ENCODE data around the gene TANK.

The TANK gene

DNA sequence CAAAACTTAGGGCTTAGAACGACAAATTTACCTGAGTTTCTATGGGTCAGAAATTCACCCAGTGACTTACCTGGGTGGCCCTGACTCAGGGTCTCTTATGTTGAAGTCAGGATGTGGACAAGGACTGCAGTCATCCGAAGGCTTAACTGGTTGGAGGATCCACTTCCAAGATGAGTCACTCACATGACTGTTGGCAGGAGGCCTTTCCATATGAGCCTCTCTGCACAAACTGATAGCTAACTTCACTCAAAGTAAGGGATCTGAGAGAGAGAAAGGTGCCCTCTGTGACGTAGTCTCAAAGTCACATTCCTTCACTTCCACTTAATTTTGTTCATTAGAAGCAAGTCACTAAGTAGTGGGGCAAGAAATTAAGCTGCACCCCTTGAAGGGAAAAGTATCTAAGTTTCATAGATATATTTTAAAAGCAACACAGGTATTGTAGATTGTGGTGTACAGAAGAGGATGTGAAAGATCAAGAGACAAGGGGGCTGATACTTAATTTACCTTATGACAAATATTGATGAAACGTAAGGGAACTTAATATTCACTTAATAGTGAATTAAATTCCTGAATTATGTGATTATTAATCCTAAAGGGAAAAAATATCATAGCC, 48.4 kb downstream of the TANK start:
- Histone ChIP-seq H3K36me3 (ENCODE audit: insufficient read depth, low read length) (no peaks in the 10 kb centered on the region), H3K9ac (ENCODE audit: low read depth, low read length) (no peak overlapping the region), H3K9me3 (ENCODE audit: control insufficient read depth, insufficient read depth, low read length) (no peaks in the 10 kb centered on the region), H3K4me1 (ENCODE audit: insufficient read depth, low read length) (no peaks in the 10 kb centered on the region)

DNA sequence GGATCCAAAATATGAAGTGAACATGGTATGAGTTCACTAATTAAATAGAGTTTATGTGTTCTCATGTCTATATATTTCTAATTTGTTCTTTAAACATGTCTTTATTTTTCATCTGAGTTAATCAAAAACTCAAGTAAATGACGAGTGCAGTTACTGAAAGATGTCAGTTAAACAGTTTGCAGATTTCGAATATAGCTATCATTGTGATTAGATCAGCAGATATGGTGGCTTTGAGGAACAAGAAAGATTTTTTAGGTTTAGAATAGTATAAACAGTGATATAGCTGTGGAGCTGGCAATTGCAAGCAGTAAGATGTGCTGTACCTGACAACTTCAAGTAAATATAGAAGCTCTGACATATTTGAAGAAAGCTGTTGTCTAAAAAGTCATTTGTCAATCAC, 49.7 kb downstream of the TANK start:
- H3K9ac ChIP-seq (ENCODE audit: low read depth, low read length) = no peak overlapping the region
- no peaks in the 10 kb centered on the region for H3K36me3 ChIP-seq (ENCODE audit: insufficient read depth, low read length)
- H3K4me1 ChIP-seq (ENCODE audit: insufficient read depth, low read length) = no peaks in the 10 kb centered on the region
- H3K9me3 ChIP-seq (ENCODE audit: control insufficient read depth, insufficient read depth, low read length) = peaks cover 2% of the 10 kb centered on the region; the same call in 1 of the 2 replicates

DNA sequence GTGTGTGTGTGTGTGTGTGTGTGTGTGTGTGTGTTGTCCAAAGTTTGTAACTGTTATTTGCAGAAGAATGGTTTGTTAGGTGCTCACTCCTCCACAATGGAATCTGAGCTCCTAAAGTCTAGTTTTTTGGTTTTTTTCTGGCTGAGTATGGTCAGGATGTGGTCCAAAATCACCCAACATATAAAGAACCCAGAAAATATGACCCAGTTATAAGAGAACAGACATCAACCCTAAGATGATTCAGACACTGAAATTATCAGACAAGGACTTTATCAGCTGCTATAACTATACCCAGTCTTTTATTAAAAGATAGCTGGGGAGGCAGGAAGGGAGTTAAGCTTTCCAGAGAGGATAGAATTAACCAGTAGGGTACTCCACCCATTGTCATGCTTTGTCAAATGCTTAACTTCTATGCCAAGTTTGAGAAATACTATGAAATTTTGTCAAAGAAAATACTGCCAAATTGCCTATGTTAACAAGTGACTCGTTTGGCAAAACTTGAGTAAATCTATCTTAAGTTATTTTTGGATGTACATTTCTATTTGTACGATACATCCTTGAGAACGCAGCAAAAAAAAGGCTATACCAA, 57.5 kb downstream of the TANK start:
- H3K4me1 ChIP-seq (ENCODE audit: insufficient read depth, low read length) = no peaks in the 10 kb centered on the region
- no peaks in the 10 kb centered on the region for H3K36me3 ChIP-seq (ENCODE audit: insufficient read depth, low read length)
- no peak overlapping the region for H3K9ac ChIP-seq (ENCODE audit: low read depth, low read length)
- H3K9me3 ChIP-seq (ENCODE audit: control insufficient read depth, insufficient read depth, low read length) = peaks cover 2% of the 10 kb centered on the region; the same call in 1 of the 2 replicates

DNA sequence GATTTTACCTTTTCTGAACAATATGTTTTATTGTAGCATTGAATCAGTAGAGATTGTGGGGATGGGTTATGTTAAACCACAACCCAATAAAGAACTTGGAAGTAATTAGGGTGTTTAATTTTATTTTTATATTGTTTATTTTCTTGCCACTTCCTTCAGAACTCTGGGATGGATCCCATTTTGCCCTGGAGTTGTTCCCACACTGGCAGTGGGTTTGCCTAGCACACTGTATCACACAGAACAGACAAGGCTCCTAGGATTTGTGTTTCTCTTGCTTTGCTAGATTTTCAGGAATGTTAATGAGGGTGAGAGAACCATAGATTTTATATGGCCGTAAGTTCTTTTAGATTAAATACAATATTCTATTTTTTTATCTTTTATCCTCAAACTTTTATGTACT, 59.0 kb downstream of the TANK start:
- no peaks in the 10 kb centered on the region for H3K4me1 ChIP-seq (ENCODE audit: insufficient read depth, low read length)
- H3K9ac ChIP-seq (ENCODE audit: low read depth, low read length) = no peak overlapping the region
- H3K36me3 ChIP-seq (ENCODE audit: insufficient read depth, low read length) = no peaks in the 10 kb centered on the region

DNA sequence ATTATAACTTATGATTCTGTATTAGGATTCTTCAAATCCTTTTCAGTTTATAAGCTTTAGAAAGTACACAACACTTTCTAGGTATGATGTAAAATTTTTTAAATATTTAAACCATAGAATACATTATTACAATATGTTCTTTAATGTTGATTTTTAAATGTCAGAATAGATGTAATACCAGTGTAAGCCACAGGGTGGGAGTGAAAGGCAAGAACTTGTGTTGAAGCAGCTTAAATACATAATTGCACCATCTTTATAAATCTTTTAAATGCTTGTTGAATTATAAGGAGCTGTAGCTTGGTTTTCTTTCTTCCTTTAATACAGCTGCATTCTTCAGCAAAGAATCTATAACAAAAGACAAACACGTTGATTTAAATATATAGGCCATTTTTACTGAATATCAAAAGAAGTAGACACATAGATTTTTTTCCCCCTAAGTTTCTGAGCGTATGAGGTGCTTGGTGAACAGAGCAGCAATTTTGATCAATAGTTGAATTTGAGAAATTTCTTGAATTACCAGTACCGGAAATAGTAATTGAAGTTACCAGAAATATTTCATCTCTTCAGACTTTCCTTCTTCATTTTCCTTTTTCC, 63.0 kb downstream of the TANK start:
- Histone ChIP-seq H3K4me1 (ENCODE audit: insufficient read depth, low read length) (no peaks in the 10 kb centered on the region), H3K9ac (ENCODE audit: low read depth, low read length) (no peak overlapping the region), H3K9me3 (ENCODE audit: control insufficient read depth, insufficient read depth, low read length) (no peaks in the 10 kb centered on the region), H3K36me3 (ENCODE audit: insufficient read depth, low read length) (no peaks in the 10 kb centered on the region; the same call in 1 of the 2 replicates)

More for the DNA sequence above, 59.0 kb downstream of the TANK start:
- H3K9me3 ChIP-seq (ENCODE audit: control insufficient read depth, insufficient read depth, low read length) = peaks cover 2% of the 10 kb centered on the region; the same call in 1 of the 2 replicates

DNA sequence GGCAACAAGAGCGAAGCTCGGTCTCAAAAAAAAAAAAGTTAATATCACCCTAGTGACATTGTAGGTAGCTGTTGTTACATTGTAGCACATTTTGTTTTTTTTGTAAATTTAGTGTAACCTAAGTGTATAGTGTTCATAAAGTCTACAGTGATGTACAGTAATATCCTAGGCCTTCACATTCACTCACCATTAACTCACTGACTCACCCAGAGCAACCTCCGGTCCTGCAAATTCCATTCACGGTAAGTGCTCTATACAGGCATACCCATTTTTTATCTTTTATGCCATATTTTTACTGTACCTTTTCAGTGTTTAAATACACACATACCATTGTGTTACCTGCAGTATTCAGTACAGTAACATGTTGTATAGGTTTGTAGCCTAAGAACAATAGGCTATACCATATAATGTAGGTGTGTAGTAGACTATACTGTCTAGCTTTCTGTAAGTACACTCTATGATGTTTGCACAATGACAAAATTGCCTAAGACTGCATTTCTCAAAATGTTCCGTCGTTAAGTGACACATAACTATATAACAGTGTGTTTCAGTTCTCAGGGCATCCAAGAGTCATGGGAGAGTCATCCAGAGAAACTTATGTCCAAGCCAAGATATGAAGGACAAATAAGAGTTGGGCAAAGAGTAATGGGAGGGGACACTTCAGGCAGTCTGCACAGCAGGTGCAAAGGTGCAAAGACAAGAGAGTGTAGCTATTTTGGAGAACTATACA, 68.4 kb downstream of the TANK start:
- Histone ChIP-seq H3K4me1 (ENCODE audit: insufficient read depth, low read length) (no peaks in the 10 kb centered on the region), H3K36me3 (ENCODE audit: insufficient read depth, low read length) (peaks cover 5% of the 10 kb centered on the region; the same call in 1 of the 2 replicates), H3K9ac (ENCODE audit: low read depth, low read length) (no peak overlapping the region), H3K9me3 (ENCODE audit: control insufficient read depth, insufficient read depth, low read length) (no peaks in the 10 kb centered on the region)

DNA sequence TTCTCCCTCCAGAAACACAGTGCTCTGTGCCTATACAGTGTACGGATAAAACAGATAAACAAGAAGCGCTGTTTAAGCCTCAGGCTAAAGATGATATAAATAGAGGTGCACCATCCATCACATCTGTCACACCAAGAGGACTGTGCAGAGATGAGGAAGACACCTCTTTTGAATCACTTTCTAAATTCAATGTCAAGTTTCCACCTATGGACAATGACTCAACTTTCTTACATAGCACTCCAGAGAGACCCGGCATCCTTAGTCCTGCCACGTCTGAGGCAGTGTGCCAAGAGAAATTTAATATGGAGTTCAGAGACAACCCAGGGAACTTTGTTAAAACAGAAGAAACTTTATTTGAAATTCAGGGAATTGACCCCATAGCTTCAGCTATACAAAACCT, 70.7 kb downstream of the TANK start:
- no peaks in the 10 kb centered on the region for H3K9me3 ChIP-seq (ENCODE audit: control insufficient read depth, insufficient read depth, low read length)
- H3K4me1 ChIP-seq (ENCODE audit: insufficient read depth, low read length) = no peaks in the 10 kb centered on the region
- H3K9ac ChIP-seq (ENCODE audit: low read depth, low read length) = no peak overlapping the region
- H3K36me3 ChIP-seq (ENCODE audit: insufficient read depth, low read length) = peaks cover 5% of the 10 kb centered on the region; the same call in 1 of the 2 replicates

DNA sequence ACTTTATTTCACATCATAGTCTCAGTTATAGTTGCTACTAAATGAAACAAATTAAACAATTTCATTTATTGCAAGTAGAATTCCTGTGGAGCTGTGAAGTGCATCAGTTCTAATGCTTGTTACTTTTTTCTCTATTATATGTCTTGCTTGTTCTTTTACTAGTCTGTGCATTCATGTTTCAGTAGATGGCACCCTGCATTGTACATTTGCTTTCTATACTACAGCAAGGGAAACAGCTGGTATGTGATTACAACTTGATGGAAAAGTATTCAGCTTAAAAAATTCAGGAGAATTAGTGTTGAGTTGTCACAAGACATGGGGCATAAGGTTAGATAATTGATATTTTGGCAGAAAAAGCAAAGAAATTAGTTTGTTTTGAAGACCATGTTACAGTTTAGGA, 72.3 kb downstream of the TANK start:
- Histone ChIP-seq H3K9me3 (ENCODE audit: control insufficient read depth, insufficient read depth, low read length) (no peaks in the 10 kb centered on the region), H3K36me3 (ENCODE audit: insufficient read depth, low read length) (peaks cover 5% of the 10 kb centered on the region; the same call in 1 of the 2 replicates), H3K4me1 (ENCODE audit: insufficient read depth, low read length) (peaks cover 3% of the 10 kb centered on the region; the same call in 1 of the 2 replicates), H3K9ac (ENCODE audit: low read depth, low read length) (no peak overlapping the region)

DNA sequence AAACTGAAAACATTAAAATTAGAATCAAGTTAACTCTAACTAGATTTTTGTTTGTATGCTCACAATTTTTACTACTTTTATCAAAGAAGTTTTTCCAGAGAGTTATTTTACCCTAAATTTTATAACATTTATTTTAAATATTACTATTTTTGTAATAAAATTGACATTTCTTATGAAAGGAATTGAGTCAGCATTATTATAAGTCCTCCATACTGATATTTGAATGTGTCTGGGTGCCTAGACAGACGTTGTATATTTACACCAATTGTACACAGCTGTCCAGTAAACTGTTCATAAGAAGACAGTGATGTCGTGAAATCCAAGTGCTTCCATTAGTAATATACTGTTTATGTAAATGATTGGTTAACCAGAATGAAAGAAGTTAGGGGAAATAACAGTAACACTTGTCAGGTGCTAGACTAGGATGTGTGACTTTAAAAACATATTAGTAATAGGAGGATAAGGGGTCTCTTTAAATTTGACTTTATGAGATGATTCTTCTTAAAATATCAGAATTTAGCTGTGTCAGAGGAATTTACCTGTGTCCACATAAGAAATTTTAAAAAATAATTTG, 73.7 kb downstream of the TANK start:
- Histone ChIP-seq H3K4me1 (ENCODE audit: insufficient read depth, low read length) (peaks cover 3% of the 10 kb centered on the region; the same call in 1 of the 2 replicates), H3K9ac (ENCODE audit: low read depth, low read length) (no peak overlapping the region), H3K36me3 (ENCODE audit: insufficient read depth, low read length) (peaks cover 5% of the 10 kb centered on the region; the same call in 1 of the 2 replicates), H3K9me3 (ENCODE audit: control insufficient read depth, insufficient read depth, low read length) (no peaks in the 10 kb centered on the region)

DNA sequence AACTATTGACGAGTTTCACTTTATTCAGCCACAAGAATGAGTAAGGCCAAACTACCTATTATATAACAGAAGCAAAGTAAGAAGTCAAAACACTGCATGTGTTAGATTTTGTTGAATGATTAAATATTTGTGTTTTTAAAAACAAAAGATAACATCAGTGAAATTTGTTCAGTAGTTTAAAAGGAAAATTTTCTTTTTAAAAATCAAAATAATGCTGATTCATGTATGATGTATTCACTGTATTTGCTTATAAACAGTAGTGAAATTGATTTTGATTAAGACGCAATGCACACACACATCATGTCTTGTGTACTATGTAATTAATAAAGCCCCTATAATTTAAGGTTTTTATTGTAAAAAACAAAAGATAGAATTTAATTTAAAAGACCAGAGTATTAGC, 74.4 kb downstream of the TANK start:
- Histone ChIP-seq H3K9ac (ENCODE audit: low read depth, low read length) (no peak overlapping the region), H3K4me1 (ENCODE audit: insufficient read depth, low read length) (peaks cover 3% of the 10 kb centered on the region; the same call in 1 of the 2 replicates), H3K36me3 (ENCODE audit: insufficient read depth, low read length) (peaks cover 5% of the 10 kb centered on the region; the same call in 1 of the 2 replicates), H3K9me3 (ENCODE audit: control insufficient read depth, insufficient read depth, low read length) (no peaks in the 10 kb centered on the region)

DNA sequence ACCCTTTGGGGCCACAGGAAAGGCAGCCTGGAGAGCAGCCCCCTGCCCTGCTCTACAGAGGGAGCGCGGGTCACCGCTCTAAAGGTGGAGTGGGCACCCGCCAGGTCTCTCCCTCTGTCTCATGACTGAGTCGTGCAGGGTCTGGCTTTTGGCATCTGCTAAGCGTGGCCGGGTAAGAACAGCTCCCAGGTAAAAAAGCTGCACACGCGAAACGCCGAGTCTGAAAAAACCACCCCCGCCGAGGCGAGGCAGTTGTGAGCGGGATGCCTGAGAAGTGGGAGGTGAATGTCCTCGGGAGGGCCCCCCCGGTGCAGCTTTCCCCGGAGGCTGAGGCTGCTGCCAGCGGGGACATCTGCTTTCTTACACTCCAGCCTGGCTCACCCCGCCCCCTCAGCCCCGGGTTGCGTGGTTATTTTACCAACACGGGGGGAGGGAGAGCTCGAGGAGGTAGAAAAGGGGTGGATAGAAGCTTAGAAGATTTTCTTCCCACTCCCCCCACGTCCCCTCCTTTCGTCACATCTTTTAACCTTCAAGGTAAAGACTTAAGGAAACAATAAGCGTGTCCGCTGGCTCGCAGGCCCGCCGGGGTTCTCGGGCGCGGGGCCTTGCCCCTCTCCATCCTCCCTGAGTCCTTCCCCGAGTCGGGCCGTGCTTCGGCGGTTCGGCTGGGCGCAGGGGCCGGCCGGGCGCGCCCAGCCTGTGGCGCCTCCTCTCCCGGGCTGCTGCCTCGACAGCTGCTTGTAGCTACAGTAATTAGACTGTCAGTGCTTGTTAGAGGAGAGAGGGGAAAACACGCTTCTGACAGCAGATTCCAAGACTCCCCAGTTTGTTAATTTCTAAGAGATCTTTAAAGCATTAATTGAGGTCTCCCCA, 77.4 kb downstream of the TANK start:
- Histone ChIP-seq H3K4me1 (ENCODE audit: insufficient read depth, low read length) (peaks cover 3% of the 10 kb centered on the region; the same call in 1 of the 2 replicates), H3K36me3 (ENCODE audit: insufficient read depth, low read length) (no peaks in the 10 kb centered on the region), H3K9me3 (ENCODE audit: control insufficient read depth, insufficient read depth, low read length) (no peaks in the 10 kb centered on the region), H3K9ac (ENCODE audit: low read depth, low read length) (peak overlapping the region; percentile 84; the same call in 1 of the 2 replicates)

DNA sequence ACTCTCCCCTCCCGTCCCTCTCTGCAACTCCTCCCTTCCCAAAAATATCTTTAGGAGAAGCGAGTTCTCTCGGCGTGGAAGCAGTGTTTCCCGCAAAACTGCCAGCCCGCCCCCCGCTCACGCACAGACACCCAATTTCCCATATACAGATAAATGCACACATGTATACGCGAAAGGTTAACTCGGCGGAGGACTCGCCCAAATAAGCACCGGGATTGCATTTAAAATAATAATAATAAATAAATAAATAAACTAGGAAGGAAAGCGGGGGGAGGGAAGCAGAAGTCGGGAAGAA, 78.0 kb downstream of the TANK start:
- Histone ChIP-seq H3K4me1 (ENCODE audit: insufficient read depth, low read length) (peaks cover 3% of the 10 kb centered on the region; the same call in 1 of the 2 replicates), H3K9me3 (ENCODE audit: control insufficient read depth, insufficient read depth, low read length) (no peaks in the 10 kb centered on the region), H3K36me3 (ENCODE audit: insufficient read depth, low read length) (no peaks in the 10 kb centered on the region), H3K9ac (ENCODE audit: low read depth, low read length) (peak overlapping the region; percentile 84)

DNA sequence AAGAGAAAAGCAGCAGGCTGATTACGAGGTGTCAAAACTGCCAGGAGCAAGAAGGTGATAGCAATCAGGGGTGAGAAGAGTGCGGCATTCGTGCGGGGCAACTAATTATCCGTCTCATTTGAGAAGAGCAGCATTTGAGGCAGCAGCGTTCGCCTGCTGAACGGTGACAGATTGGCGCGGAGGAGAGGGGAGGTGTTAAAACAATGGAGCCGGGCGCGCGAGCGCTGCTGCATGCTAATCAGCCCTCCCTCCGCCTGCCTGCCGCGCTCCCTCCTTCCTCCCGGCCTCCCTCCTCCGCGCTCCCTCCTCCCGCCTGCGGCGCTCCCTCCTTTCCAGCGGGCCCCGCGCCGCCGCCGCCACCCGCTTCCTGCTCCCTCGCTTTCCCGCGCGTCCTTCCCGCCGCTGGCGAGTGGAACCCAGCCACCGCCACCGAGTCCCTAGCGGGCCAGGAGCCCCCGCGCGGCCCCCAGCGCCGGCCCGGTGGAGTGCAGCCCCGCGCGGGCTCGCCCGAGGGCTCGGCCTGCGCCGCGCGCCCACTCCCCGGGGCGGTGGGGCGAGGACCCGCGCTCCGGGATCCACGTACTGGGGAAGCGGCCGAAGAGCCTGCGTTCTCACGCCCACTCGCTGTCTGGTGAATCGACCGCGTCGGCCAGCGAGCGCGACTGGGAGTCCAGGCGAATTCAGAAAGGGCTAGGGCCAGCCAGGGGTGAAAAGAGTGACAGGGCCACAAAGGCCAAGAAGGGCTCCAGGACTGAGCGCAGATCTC, 78.5 kb downstream of the TANK start:
- Histone ChIP-seq H3K4me1 (ENCODE audit: insufficient read depth, low read length) (peaks cover 8% of the 10 kb centered on the region; the same call in 1 of the 2 replicates), H3K9me3 (ENCODE audit: control insufficient read depth, insufficient read depth, low read length) (no peaks in the 10 kb centered on the region), H3K36me3 (ENCODE audit: insufficient read depth, low read length) (no peaks in the 10 kb centered on the region), H3K9ac (ENCODE audit: low read depth, low read length) (peak overlapping the region; percentile 84)
